AG08395 (cell line): Measurements from ENCODE around the gene RAI14.

Experiments
- DNase-seq: peaks from one replicate; pipeline ENCODE4 v3.0.0; 2012; ENCODE audit warnings: mixed read lengths, low spot score

RAI14 gene

GRCh38 chr5:34656001-34656699, at the start of gene RAI14:
Gene RAI14, plus strand, starts transcription at chr5:34656328. Its CDS starts 30,592 bp downstream, at chr5:34686920.
- peak; percentile 89 for DNase-seq

GRCh38 chr5:34608368-34608767, 47.8 kb upstream of the RAI14 start:
- no peak for DNase-seq

GRCh38 chr5:34608859-34609648, 47.1 kb upstream of the RAI14 start:
- peak; percentile 80 for DNase-seq

DNA sequence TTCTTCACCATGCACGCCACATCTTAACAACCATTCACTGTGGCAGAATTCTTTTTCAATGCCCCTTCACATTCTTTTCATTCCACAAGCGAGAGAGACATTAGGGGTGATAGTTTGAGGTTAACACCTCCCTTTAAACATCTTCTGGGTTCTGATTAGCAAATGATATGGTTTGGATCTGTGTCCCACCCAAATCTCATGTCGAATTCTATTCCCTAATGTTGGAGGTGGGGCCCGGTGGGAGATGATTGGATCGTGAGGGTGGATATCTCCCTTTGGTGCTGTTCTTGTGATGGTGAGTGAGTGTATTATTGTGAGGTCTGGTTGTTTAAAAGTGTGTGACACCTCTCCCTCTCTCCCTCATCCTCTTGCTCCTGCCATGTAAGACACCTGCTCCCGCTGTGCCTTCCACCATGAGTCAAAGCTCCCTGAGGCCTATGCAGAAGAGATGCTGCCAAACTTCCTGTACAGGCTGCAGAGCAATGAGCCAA, 46.1 kb upstream of the RAI14 start:
- DNase-seq = no peak

- no peak for DNase-seq
Observed at GRCh38 chr5:34610546-34610945, 45.6 kb upstream of the RAI14 start.

GRCh38 chr5:34611464-34612415, 44.4 kb upstream of the RAI14 start:
- DNase-seq = no peak

- no peak for DNase-seq
Observed at GRCh38 chr5:34616651-34617050, 39.5 kb upstream of the RAI14 start.

GRCh38 chr5:34618371-34619065, 37.6 kb upstream of the RAI14 start:
- no peak for DNase-seq

DNA sequence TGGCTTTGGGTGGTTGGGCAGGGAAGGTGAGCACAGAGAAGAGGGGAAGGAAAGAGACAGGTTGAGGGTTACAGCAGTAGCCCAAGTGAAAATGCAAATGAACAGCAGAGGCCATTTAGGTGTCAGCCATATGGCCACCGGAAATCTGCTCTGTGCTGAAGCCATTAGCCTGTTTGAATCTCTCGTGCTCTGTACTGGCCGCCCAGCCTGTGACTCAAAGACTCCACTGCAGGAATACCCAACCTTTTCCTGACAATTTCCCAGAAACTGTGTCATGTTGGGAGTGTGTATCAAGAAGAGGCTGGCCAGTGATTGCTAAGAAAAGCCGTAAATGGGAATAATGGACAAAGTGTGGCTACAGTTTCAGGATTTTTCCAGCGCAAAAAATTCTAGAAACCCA, 35.9 kb upstream of the RAI14 start:
- DNase-seq = peak; percentile 65

GRCh38 chr5:34621277-34622097, 34.6 kb upstream of the RAI14 start:
- peak; percentile 13 for DNase-seq

DNA sequence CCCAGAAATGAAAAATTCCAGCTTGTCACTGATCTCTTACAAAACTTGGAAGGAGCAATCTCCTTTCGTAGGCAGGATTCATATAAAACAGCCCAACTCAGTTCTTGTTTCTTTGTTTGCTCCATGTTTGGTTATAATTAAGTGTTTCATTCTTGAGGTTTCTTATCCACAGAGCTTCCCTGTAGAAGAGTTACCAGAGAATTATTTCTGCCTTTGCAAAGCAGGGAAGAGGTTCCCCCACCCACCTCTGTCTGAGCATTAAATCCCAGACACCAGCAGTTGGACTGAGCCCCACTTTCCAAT, 34.1 kb upstream of the RAI14 start:
- DNase-seq = peak; percentile 55

DNA sequence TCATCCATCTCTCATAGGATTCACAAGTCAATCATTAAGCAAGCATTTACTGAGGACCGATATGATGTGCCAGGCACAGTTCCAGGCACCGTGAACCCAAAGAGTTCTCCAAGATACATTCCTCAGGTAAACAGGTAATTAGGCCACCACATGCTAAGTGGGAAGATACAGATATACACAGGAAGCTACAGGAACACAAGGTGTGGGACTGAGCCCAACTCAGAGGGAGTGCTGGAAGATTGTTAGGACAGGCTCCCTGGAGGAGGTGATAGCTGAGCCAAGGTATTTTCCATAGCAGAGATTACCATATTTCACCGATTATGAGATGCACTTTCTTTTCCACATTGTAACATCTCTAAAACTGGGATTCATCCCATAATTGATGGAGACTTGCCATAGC, 31.4 kb upstream of the RAI14 start:
- no peak for DNase-seq

- DNase-seq = no peak
Observed at GRCh38 chr5:34625246-34625645, 30.9 kb upstream of the RAI14 start.

GRCh38 chr5:34626036-34626435, 30.1 kb upstream of the RAI14 start:
- DNase-seq = no peak

DNA sequence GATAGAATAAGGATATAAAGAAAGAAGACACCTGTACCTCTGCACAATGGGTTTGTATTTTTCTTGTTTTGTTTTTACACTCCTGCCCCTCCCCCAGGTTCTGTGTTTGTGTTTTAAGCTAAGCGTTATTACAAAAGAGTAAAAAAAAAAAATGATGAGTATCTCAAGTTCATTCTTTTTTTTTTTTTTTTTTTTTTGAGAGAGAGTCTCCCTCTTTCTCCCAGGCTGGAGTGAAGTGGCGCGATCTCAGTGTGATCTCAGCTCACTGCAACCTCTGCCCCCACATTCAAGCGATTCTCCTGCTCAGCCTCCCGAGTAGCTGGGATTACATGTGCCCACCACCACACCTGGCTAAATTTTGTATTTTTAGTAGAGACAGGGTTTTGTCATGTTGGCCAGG, 29.4 kb upstream of the RAI14 start:
- no peak for DNase-seq

GRCh38 chr5:34627794-34628193, 28.3 kb upstream of the RAI14 start:
- DNase-seq = peak; percentile 82

- no peak for DNase-seq
Observed at GRCh38 chr5:34628373-34628772, 27.8 kb upstream of the RAI14 start.

DNA sequence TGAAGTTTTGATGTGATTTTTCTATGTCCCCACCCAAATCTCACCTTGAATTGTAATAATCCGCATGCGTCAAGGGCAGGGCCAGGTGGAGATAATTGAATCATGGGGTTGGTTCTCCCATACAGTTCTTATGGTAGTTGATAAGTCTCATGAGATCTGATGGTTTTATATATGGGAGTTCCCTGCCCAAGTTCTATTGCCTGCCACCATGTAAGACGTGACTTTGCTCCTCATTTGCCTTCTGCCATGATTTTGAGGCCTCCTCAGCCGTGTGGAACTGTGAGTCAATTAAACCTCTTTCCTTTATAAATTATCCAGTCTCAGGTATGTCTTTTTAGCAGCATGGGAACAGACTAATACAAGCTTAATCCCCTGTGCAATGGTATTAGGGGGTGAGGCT, 25.5 kb upstream of the RAI14 start:
- no peak for DNase-seq

DNA sequence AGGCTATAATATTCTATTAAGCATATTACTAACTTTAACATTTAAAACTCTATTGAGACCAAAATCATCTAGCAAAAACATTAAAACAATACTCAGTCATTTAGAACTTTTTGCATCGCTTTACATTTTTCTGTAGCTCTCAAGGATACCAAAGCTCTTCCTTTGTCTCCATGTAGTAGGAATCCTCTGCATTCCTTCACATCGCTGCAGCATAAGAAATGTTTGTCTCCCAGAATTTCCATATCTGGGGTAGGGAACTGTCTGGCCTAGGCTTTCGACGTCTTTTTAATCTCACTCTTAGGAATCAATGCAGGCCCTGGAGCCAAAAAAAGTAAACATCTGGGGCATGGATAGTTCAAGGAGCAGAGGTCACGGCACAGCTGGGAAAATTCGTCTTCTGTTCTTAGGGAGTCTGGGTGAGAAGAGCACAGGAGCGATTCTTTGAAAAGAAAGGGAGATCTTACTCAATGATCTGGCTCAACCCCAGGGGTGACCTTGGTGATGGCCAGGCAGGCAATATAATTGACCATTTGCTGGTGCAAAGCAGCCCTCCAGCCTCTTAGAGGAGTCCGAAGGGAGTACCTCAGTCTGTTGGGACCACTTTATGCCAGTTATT, 23.2 kb upstream of the RAI14 start:
- no peak for DNase-seq

DNA sequence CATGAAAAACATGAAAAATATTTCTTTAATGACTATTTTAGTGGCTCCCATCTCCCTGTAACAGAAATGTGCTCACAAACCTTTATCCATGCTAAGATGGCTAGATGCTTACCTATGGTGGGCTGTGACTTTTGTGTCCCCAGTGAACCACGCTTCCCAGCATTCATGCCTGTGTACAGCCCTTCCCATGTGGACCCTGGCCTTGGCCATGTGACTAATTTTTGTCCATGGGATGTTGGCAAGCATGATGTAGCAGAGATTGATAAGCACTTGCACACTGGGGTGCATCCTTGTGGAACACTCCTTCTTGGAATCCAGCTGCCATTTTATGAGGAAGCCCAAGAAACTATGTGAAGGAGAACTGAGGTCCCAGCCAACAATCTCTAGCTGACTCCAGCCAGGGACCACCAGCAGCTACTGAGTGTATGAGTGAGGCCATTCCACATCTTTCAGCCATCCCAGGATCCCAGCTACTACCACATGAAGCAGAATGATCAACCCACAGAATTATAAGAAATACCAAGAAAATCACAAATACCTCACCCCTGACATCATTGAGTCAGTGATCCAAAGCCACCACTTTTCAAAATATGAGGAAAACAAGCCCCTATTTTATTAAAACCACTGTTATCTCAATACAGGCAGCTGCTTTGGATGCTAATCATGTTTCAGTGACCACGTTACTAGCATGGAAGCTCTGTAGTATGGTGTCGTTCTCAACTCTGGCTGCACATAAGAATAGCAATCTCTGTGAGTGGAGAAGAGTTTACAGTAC, 16.1 kb upstream of the RAI14 start:
- DNase-seq = peak; percentile 45
